Measurements from ENCODE around the gene DYNLT4. TPM values are rescaled to one million over a fixed set of nuclear protein-coding genes. Genes with fewer than 3 reads are reported as not detected.

Gene DYNLT4
- total RNA-seq, 2 donors from 2014 or later = 4.0 TPM; not detected in 1

- Histone ChIP-seq H3K27ac (no peak overlapping the region), H3K9me3 (no peaks in the 10 kb centered on the region), H3K27me3 (replicated peaks; ENCODE audit: insufficient read depth) (no peaks in the 10 kb centered on the region), H3K4me1 (replicated peaks) (no peaks in the 10 kb centered on the region), H3K4me3 (no peak overlapping the region), H3K36me3 (no peaks in the 10 kb centered on the region)
- DNase-seq (ENCODE audit: low spot score) = no peak
- intact Hi-C loops (cut with DNase I) = no loop called here
- 90% methylated on average over 9 of the region's 9 CpGs for WGBS
- TF ChIP-seq POLR2AphosphoS5 (IDR thresholded peaks at IDR 0.05) = no peak
These were observed 14.2 kb downstream of the DYNLT4 start for GRCh38 chr1:44792736-44793502.

GRCh38 chr1:44790968-44791801 lies 16.0 kb downstream of the DYNLT4 start:
- 71% methylated on average over 7 of the region's 7 CpGs for WGBS
- H3K27ac ChIP-seq = no peak overlapping the region
- no peak for DNase-seq (ENCODE audit: low spot score)
- H3K36me3 ChIP-seq = no peaks in the 10 kb centered on the region
- no peaks in the 10 kb centered on the region for H3K4me1 ChIP-seq (replicated peaks)
- H3K9me3 ChIP-seq = no peaks in the 10 kb centered on the region
- TF ChIP-seq POLR2AphosphoS5 (IDR thresholded peaks at IDR 0.05) = no peak
- TF ChIP-seq POLR2A (IDR thresholded peaks at IDR 0.05) = no peak
- no peak for TF ChIP-seq CTCF (IDR thresholded peaks at IDR 0.05)
- intact Hi-C loops (cut with DNase I) = no loop called here
- H3K27me3 ChIP-seq (replicated peaks; ENCODE audit: insufficient read depth) = no peaks in the 10 kb centered on the region
- no peak overlapping the region for H3K4me3 ChIP-seq

DNA sequence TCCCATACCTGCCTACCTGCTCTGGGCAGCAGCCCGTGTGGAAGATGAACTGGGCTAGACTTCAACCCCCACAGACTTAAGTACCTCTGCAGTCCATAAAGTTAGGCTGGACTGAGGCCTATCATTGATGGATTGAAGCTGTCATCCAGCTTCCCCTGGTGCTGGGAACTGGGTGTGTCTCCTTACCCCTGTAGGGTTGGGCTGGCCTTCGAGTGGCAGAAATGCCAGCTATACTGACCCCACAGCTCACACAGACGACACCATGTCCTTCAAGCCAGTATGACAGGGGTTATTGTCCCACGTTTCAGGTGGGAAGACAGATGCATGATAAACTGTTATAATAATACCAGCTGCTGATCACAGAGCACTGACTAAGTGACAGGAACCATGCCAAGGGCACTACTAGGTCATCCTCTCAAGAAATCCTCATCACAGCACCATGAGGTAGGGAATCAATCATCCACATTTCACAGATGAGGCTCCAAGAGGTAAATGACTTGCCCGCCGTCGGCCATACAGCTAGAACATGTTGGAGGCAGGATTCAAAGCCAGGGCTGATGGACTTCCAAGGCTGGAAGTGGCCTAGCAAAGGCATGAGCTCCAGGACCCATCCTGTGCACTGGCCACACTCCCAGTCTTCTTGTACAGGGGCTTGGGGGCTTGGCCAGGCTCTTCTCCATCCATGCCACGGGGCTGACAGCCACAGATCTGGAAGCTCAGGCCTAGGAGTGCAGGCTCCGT lies 18.9 kb downstream of the DYNLT4 start, which contains the start of gene BEST4:
TSS of gene BEST4 (minus strand) at position 51 of the 741 bp plus-strand sequence. CDS start 465 bp downstream, outside the sequence.
- DNase-seq (ENCODE audit: low spot score) = no peak
- H3K4me1 ChIP-seq (replicated peaks) = no peaks in the 10 kb centered on the region
- intact Hi-C loops (cut with DNase I) = loop anchor here (5.0 kb wide), 1 partner anchor 56 kb away; the partner anchor contains the start of gene RNU5D-1
- no peak within 1 kb of the TSS for H3K27ac ChIP-seq
- H3K4me3 ChIP-seq = no peak within 1 kb of the TSS
- H3K36me3 ChIP-seq = no peaks in the 10 kb centered on the region
- no peaks in the 10 kb centered on the region for H3K27me3 ChIP-seq (replicated peaks; ENCODE audit: insufficient read depth)
- H3K9me3 ChIP-seq = no peaks in the 10 kb centered on the region
- WGBS = 82% methylated on average over 9 of the region's 9 CpGs
- no peak for TF ChIP-seq POLR2AphosphoS5 (IDR thresholded peaks at IDR 0.05)
- TF ChIP-seq POLR2A (IDR thresholded peaks at IDR 0.05) = no peak
- TF ChIP-seq CTCF (IDR thresholded peaks at IDR 0.05) = no peak

DNA sequence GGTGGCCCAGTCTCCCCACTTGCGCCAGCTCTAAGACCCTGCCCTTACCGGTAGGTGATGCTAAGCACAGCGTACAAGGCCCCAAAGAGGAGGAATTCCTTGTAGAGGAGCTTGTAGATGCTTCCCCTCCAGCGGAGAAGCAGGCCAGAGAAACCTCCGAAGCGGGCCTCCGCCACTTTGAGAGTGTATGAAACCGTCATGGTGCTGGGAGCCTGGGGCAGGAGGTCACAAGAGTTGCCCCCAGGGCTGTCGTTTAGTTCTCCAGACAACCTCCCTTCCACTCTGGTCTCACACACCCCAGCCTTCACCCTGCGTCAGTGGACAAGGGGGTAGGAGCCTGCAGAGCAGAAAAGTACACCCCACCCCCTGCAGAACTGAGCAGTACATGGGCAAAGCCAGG lies 19.6 kb downstream of the DYNLT4 start:
- intact Hi-C loops (cut with DNase I) = loop anchor here (5.0 kb wide), 1 partner anchor 55 kb away; the partner anchor contains the start of gene RNU5D-1
- no peak for TF ChIP-seq POLR2AphosphoS5 (IDR thresholded peaks at IDR 0.05)
- no peak for TF ChIP-seq POLR2A (IDR thresholded peaks at IDR 0.05)
- TF ChIP-seq CTCF (IDR thresholded peaks at IDR 0.05) = no peak
- no peaks in the 10 kb centered on the region for H3K9me3 ChIP-seq
- no peaks in the 10 kb centered on the region for H3K4me1 ChIP-seq (replicated peaks)
- no peak overlapping the region for H3K4me3 ChIP-seq
- H3K27ac ChIP-seq = no peak overlapping the region
- DNase-seq (ENCODE audit: low spot score) = no peak
- no peaks in the 10 kb centered on the region for H3K36me3 ChIP-seq
- WGBS = 97% methylated on average over 10 of the region's 10 CpGs
- no peaks in the 10 kb centered on the region for H3K27me3 ChIP-seq (replicated peaks; ENCODE audit: insufficient read depth)
